Breast epithelium (tissue), 4 donors: ENCODE results near the gene NPY4R2. TPM values are rescaled to one million over a fixed set of nuclear protein-coding genes. Genes with fewer than 3 reads are reported as not detected.
"Not testable (repeated sequence)": the region's sequence is repeated elsewhere in the genome, so short reads cannot be mapped to it uniquely, and the experiment has no call there.

ENCODE experiments used
- DNase-seq, 2 donors: peaks; one replicate each; pipeline ENCODE4 v3.0.0-alpha.2; 2019; ENCODE audit warnings: low spot score in 2 of 2
- H3K27ac ChIP-seq, 2 donors: fragments of 200-600 bp; sonication (generic) in 1 of 2; one replicate each; pipeline ENCODE4 v1.5.1; 2016 to 2019; ENCODE audit warnings: mild to moderate bottlenecking in 1 of 2
- H3K27me3 ChIP-seq, 2 donors: fragments of 200-600 bp; sonication (generic) in 1 of 2; one replicate each; pipeline versions ENCODE4 v1.5.1 to v1.6.0; 2017 to 2019; ENCODE audit warnings: control low read depth in 1 of 2, mild to moderate bottlenecking in 1 of 2
- H3K36me3 ChIP-seq: fragments of 200-600 bp; one replicate; pipeline ENCODE4 v1.5.1; 2019
- H3K4me1 ChIP-seq, 2 donors: fragments of 200-600 bp; sonication (generic); one replicate each; pipeline ENCODE4 v1.5.1; 2016 to 2019; ENCODE audit warnings: control low read depth in 1 of 2
- H3K4me3 ChIP-seq, 3 donors: fragments of 200-600 bp; sonication (generic); 1 replicate in 2 of 3; 2 replicates in 1 of 3; pipeline ENCODE4 v1.5.1; 2016 to 2019; ENCODE audit warnings: mild to moderate bottlenecking in 3 of 3, moderate library complexity in 2 of 3
- H3K9me3 ChIP-seq, 2 donors: fragments of 200-600 bp; sonication (generic) in 1 of 2; one replicate each; pipeline ENCODE4 v1.5.1; 2016 to 2019; ENCODE audit warnings: control low read depth in 1 of 2
- intact Hi-C: fragments of 100-400 bp; cut with DNase I; formaldehyde crosslinking; loops from one replicate; pipeline ENCODE4 v1.15.1; 2023; ENCODE audit warnings: low total_unique reads
- total RNA-seq, 3 donors: library from RNA; depleted of rRNA; stranded (reverse); fragments of >200 nt; gene quantifications; one replicate each; pipeline ENCODE4 v1.1.0, GENCODE V29; 2016

The NPY4R2 gene
- total RNA-seq, 3 donors from 2014 or later: not detected

DNA sequence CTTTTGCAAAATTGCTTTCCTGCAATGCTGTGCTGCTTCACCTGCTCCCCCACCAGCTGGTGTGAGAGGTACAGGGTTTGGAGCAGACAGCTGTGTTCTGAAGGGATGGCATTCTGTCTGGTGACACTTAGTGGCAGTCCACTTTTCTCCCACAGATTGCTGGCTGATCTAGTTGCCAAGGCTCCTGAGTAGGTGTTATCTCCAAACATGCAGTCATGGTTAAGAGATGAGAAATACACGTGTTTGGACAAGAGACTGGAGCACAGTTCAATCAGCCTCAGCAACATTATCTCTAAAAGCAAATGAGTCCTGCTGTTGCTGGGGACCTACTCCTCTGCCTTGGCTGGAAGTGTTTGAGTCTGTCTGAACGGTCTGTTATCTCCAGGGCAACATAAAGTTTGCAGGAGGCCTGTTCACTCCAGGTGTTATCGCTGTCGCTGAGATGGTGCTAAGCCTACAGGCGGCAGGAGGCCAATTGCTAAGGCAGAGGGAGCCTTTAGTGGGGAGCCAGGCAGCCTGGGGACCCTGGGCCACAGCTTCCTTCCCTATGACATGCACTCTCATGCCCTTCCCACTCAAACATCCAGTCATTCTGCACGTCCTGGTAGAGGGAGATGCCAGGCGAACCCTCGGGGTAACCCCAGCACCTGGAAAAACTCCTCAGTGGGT is 24.0 kb downstream of the NPY4R2 start:
- H3K27ac ChIP-seq, intact Hi-C loops, DNase-seq: not testable (repeated sequence)

DNA sequence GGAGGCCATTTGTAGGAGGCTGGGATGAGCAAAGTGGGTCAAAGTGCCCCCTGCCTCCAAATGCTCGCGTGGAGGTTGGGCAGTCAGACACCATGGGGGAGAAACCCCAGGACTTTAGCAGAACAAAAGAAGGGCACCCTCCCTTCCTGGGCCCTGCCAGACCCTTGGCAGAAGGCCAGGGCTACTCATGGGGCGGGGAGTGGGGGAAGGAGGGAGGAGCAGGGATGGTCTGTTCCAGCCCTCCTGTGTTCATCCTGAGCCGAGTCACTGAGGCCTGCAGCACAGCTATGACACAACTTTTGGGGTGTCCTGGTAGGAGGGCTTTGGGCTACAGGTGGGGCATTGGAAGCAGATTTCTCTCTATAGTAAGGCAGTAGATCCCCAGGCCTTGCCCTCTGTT is 24.9 kb downstream of the NPY4R2 start:
- H3K9me3 ChIP-seq, DNase-seq, H3K27me3 ChIP-seq, H3K27ac ChIP-seq, intact Hi-C loops, H3K36me3 ChIP-seq, H3K4me1 ChIP-seq, H3K4me3 ChIP-seq: not testable (repeated sequence)

More for the DNA sequence above, 24.0 kb downstream of the NPY4R2 start:
- H3K27me3 ChIP-seq, H3K9me3 ChIP-seq, H3K4me3 ChIP-seq, H3K36me3 ChIP-seq, H3K4me1 ChIP-seq: not testable (repeated sequence)

DNA sequence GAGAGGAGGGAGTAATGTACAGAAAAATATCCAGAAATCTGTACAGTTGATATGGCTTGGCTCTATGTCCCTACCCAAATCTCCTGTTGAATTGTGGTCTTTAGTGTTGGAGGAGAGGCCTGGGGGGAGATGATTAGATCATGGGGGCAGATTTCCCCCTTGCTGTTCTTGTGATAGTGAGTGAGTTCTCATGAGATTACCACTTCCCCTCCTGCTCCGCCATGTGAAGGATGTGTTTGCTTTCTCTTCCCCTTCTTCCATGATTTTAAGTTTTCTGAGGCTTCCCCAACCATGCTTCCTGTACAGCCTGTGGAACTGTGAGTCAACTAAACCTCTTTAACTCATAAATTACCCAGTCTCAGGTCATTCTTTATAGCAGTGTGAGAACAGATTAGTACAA is 29.0 kb downstream of the NPY4R2 start:
- H3K4me3 ChIP-seq, H3K9me3 ChIP-seq, H3K36me3 ChIP-seq, H3K27me3 ChIP-seq, H3K27ac ChIP-seq, DNase-seq, intact Hi-C loops, H3K4me1 ChIP-seq: not testable (repeated sequence)

DNA sequence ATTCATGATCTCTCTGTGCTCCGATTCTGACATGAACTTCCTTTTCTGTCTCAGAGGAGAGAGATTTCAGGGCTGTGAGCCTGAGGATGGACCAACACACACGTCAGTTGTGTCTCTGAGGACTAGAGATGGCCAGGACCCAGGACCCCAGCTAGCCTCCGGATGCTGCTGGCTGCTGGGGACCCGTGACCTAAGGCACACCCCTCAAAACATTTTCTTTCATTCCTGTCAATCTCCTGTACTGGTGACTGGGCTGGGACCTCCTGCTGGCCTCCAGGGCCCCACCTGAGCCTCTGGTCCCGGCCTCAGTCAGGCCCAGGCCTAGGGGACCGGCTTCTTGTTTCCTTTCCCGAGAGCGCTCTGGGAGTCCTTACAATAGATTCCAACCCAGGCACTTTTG is 38.7 kb downstream of the NPY4R2 start:
- DNase-seq, H3K4me3 ChIP-seq, H3K36me3 ChIP-seq, H3K4me1 ChIP-seq, H3K27ac ChIP-seq, H3K27me3 ChIP-seq, intact Hi-C loops, H3K9me3 ChIP-seq: not testable (repeated sequence)

DNA sequence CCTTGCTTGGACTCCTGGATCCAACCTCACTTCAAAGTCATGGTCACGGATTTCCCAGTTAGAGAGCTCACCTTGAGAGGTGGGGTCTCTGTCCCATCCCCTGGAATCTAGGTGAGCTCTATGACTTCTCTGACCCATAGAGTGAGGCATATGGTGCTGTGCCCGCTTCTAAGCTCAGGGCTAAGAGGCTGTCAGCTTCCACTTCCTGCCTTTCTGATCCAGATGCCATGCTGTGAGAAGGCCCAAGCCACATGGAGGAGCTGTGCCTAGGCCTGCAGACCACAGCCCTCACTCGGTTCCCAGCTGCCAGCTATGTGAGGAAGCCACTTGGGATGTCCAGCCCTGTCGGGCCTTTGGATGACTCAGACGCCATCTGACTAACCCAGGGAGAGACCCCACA is 41.2 kb downstream of the NPY4R2 start:
- H3K4me1 ChIP-seq, H3K27me3 ChIP-seq, H3K27ac ChIP-seq, DNase-seq, intact Hi-C loops, H3K4me3 ChIP-seq, H3K36me3 ChIP-seq, H3K9me3 ChIP-seq: not testable (repeated sequence)

DNA sequence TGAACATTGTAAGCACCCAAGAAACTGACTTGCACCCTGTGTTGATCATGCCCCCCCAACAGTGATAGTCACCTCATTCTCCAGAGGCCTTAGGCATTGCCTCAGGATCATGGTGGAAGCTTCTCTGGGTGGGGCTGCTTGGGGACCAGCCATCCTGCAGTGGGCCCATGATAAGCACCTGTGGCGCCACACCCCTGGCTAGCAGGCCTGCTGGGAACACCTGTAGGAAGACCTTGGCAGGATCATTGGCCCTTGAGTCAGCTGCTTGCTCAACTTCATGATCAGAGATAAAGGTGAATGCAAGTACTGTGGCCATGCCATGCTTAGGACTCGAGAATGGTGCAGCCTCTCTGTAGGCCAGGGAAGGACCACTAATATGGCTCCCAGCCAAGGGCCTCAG is 42.2 kb downstream of the NPY4R2 start:
- H3K9me3 ChIP-seq, DNase-seq, H3K27me3 ChIP-seq, H3K36me3 ChIP-seq, intact Hi-C loops, H3K27ac ChIP-seq, H3K4me1 ChIP-seq, H3K4me3 ChIP-seq: not testable (repeated sequence)

DNA sequence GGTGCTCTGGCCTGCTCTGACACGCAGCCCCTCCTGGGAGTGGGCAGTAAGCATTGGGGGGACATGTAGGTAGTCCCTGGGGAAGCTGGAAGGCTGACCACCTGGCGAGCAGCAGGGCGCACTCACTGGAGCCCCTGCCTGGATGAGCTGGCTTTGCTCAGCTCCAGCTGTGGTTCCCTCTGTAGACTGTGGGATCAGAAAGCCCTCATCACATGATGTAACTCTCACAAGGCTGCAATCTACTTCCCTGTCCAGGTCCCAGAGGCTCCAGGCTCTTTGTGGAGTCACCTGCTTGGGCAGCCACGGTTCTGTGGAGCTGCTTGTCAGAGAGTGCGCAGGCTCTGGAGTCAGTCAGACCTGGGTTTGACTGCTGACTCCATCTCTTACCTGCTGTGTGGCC is 44.3 kb downstream of the NPY4R2 start:
- H3K9me3 ChIP-seq, intact Hi-C loops, H3K27me3 ChIP-seq, H3K4me1 ChIP-seq, DNase-seq, H3K36me3 ChIP-seq, H3K27ac ChIP-seq, H3K4me3 ChIP-seq: not testable (repeated sequence)

DNA sequence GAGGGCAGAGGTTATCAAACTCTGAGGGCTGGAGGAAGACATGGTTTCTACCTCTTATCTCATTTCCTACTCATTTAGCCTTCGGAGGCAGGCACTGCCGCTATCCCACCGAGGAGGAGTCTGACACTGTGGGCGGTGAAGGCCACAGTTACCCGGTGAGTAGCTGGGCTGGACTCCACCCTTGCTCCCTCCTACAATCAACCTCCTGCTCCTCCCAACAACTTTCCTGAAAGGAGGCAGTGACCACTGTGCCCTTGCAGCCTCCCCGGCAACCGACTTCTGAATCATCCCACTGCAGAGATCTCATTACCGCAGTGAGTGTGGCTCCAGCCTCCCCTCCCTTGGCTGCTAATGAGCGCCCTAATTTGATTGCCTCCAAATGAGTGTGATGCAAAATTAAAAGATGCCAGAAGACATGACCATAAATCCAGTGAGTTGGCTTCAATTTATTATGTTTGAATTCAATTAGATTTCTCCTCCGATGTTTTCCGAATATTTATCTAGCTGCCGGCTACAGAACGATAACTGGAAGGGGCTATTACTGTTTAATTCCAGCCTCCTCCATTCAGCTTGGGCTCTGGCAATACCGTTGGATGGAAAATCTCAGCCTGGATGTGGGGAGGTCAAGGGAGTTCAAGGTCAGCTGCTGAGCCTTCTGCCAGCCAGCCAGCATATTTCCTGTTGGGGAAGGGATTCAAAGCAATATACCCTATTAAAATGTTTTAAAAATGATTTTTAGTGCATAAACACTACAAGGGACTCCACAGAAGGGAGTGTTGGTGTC is 46.0 kb downstream of the NPY4R2 start:
- H3K27ac ChIP-seq, H3K4me1 ChIP-seq, H3K4me3 ChIP-seq, intact Hi-C loops, H3K9me3 ChIP-seq, DNase-seq, H3K27me3 ChIP-seq, H3K36me3 ChIP-seq: not testable (repeated sequence)

DNA sequence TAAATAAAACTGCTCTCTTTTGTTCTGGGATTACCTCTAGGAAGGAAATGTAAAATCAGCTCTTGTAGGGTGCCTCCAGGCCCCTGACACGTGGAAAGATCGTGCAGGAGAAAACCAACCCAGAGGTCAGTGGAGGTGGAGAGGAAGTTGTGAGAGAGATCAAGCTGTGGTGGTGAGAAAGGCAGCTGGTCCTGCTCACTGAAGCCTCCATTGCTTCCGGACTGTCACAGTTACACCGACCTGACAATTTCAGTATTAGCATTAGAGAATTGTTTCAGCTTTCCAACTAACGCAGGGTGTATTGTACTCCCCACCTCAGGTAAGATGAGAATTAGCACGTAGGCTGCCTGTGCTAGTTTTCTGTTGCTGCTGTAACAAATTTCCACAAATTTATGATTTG is 50.5 kb downstream of the NPY4R2 start:
- H3K4me3 ChIP-seq, H3K4me1 ChIP-seq, intact Hi-C loops, H3K36me3 ChIP-seq, H3K27me3 ChIP-seq, H3K9me3 ChIP-seq, DNase-seq, H3K27ac ChIP-seq: not testable (repeated sequence)

DNA sequence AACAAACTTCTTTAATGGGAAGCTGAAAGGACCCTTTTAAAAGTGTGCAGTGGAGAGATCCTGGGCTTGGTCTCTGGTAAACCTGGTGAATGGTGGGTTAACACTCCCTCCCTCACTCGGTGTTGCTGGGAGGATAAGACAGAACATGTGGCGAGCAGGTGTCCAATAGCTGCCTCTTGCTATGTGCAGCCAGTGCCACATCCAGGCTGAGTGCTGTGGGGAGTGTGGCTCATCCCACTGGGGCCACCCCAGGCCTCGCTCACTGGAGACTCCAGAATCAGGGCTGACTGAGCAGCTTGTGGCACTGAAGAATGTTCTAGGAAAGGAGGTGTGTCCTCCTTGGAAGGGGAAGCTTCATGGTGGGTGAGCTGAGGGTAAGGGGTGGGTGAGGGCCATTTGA is 51.6 kb downstream of the NPY4R2 start:
- H3K27ac ChIP-seq, H3K27me3 ChIP-seq, H3K4me1 ChIP-seq, H3K36me3 ChIP-seq, H3K9me3 ChIP-seq, DNase-seq, H3K4me3 ChIP-seq, intact Hi-C loops: not testable (repeated sequence)

DNA sequence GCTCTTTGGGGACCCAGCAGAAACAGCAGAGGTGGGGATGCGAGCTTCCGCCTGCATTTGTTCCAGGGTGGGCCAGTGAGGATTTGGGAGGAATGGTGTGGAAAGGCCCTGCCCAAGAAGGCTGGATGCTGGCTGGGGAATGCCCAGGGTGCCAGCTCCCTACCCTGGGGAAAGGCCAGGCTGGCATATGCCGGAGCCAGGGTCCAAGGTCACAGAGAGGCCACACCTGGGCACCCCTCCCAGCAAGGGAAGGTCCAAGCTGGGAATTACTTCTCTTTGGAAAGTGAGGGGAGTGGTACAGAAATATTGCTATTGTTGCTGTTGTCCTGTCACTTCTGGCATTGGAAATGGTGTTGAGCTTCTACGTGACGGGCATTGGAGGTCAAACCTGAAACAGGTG is 53.1 kb downstream of the NPY4R2 start:
- intact Hi-C loops, H3K27ac ChIP-seq, H3K4me1 ChIP-seq, H3K36me3 ChIP-seq, DNase-seq, H3K9me3 ChIP-seq, H3K4me3 ChIP-seq, H3K27me3 ChIP-seq: not testable (repeated sequence)

DNA sequence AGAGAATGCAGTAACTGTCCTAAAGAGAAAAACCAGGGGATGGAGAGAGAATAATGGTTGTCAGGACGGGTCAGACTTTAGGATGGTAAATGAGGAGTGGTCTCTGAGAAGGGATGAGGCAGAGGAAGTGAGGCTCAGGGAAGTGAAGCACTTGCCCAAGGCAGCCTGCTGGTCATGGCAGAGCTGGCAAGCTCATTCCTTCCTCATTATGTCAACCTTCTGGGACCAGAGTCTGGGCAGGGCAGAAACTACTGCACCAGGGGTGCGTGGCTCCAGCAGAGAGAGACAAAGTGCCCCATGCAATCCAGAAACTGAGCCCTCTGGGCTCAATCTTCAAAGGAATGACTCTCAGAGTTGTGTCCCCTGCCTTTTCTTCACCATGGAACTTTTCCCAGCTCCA is 53.6 kb downstream of the NPY4R2 start:
- intact Hi-C loops, H3K4me3 ChIP-seq, H3K27ac ChIP-seq, DNase-seq, H3K9me3 ChIP-seq, H3K4me1 ChIP-seq, H3K36me3 ChIP-seq, H3K27me3 ChIP-seq: not testable (repeated sequence)
